HG03432 (cell line): Measurements from ENCODE around the gene IGFLR1.
"Not testable (repeated sequence)": the region's sequence is repeated elsewhere in the genome, so short reads cannot be mapped to it uniquely, and the experiment has no call there.

Experiments used
- ATAC-seq: cut with Tn5 transposase; IDR thresholded peaks from one replicate; pipeline ENCODE4 v1.9.1; 2021; ENCODE audit warnings: mild to moderate bottlenecking, moderate library complexity; ENCODE audit not compliant: unreplicated experiment

IGFLR1 gene

GRCh38 chr19:35724132-35724531 lies 18.1 kb downstream of the IGFLR1 start:
- ATAC-seq = not testable (repeated sequence)

DNA sequence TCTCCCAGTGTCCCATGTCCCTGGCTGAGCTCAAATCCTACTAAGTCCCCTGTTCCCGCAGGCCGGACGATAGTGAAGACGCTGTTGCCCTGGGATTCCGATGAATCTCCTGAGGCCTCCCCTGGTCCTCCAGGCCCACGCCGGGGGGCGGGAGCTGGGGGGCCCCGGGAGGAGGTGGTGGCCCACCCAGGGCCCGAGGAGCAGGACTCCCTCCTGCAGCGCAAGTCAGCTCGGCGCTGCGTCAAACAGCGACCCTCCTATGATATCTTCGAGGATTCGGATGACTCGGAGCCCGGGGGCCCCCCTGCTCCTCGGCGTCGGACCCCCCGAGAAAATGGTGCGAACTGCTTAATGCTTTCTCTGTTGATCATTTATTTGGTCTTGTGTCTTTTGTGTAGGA lies 18.6 kb downstream of the IGFLR1 start:
- ATAC-seq = no peak

- ATAC-seq = no peak
Measured at GRCh38 chr19:35722897-35723296, 19.4 kb downstream of the IGFLR1 start.

- ATAC-seq = no peak
Measured at GRCh38 chr19:35722461-35722860, 19.8 kb downstream of the IGFLR1 start.

- no peak for ATAC-seq
Measured at GRCh38 chr19:35721374-35721773, 20.9 kb downstream of the IGFLR1 start.

DNA sequence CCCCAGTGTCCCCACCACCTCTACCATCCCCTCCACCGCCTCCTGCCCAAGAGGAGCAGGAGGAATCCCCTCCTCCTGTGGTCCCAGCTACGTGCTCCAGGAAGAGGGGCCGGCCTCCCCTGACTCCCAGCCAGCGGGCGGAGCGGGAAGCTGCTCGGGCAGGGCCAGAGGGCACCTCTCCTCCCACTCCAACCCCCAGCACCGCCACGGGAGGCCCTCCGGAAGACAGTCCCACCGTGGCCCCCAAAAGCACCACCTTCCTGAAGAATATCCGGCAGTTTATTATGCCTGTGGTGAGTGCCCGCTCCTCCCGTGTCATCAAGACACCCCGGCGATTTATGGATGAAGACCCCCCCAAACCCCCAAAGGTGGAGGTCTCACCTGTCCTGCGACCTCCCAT lies 21.6 kb downstream of the IGFLR1 start:
- ATAC-seq = no peak

DNA sequence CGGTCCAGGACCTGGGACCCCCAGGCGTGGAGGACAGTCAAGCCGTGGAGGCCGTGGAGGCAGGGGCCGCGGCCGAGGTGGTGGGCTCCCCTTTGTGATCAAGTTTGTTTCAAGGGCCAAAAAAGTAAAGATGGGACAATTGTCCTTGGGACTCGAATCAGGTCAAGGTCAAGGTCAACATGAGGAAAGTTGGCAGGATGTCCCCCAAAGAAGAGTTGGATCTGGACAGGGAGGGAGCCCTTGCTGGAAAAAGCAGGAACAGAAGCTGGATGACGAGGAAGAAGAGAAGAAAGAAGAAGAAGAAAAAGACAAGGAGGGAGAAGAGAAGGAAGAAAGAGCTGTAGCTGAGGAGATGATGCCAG lies 22.1 kb downstream of the IGFLR1 start:
- no peak for ATAC-seq

- ATAC-seq = no peak
Measured at GRCh38 chr19:35719402-35720162, 22.7 kb downstream of the IGFLR1 start.

GRCh38 chr19:35718345-35719041 lies 23.8 kb downstream of the IGFLR1 start:
- peak; percentile 4 for ATAC-seq

- no peak for ATAC-seq
Measured at GRCh38 chr19:35717665-35718344, 24.4 kb downstream of the IGFLR1 start, which contains the start of gene KMT2B. KMT2B (plus strand) TSS chr19:35718003; CDS start chr19:35718019, 16 bp downstream.

GRCh38 chr19:35716801-35717664 lies 25.2 kb downstream of the IGFLR1 start:
- ATAC-seq = peak; percentile 52

- ATAC-seq = no peak
Measured at GRCh38 chr19:35715981-35716800, 26.1 kb downstream of the IGFLR1 start.

DNA sequence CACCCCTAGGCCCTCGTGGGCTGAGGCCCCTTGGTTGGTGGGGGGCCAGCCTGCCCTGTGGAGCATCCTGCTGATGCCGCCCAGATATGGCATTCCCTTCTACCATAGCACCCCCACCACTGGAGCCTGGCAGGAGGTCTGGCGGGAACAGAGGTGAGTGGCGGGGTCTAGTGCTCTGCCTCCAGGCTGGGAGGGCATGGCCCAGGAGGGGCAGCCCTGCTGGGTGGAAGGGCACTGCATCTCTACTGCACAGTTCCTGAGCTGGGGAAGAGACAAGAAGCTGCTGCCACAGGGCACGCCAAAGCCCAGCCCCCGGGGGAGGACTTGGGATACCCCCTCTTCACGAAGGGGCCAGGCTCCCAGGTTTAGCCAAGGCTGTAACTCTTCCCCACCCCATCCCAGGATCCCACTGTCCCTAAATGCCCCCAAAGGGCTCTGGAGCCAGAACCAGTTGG lies 26.9 kb downstream of the IGFLR1 start:
- ATAC-seq = no peak

DNA sequence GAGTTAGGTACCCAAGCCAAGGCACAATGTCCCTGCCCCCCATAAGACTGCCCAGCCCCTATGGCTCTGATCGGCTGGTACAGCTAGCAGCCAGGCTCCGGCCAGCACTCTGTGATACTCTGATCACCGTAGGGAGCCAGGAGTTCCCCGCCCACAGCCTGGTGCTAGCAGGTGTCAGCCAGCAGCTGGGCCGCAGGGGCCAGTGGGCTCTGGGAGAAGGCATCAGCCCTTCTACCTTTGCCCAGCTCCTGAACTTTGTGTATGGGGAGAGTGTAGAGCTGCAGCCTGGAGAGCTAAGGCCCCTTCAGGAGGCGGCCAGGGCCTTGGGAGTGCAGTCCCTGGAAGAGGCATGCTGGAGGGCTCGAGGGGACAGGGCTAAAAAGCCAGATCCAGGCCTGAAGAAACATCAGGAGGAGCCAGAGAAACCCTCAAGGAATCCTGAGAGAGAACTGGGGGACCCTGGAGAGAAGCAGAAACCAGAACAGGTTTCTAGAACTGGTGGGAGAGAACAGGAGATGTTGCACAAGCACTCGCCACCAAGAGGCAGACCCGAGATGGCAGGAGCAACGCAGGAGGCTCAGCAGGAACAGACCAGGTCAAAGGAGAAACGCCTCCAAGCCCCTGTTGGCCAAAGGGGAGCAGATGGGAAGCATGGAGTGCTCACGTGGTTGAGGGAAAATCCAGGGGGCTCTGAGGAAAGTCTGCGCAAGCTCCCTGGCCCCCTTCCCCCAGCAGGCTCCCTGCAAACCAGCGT lies 27.5 kb downstream of the IGFLR1 start:
- ATAC-seq = no peak

DNA sequence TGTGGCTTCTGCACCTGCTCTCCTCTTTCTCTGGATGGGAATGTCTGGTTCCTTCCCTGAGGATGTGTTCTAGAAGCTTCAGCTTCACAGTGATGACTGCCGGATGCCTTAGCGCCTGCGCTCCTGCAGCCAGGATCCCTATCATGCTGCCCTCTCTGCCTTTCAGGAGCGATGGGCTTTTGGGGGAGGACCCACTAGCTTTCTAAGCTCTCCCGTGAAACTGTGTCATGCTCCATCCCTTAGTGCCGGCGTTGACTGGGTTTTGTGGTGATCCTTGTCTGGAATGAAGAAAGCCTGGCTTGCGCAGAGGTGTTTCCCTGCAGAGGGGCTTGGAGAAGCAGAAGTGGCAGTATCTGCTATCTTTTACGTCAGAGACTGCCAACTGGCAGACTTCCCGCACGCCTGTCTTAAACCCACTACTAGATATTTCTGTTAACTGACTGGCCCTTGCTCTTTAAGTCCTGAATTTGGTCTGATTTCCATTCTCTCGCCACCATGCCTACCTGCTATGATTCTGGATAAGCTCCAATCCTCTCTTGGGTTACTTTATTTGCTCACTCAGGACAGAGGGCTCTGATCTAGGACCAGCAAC lies 28.3 kb downstream of the IGFLR1 start:
- ATAC-seq = no peak

DNA sequence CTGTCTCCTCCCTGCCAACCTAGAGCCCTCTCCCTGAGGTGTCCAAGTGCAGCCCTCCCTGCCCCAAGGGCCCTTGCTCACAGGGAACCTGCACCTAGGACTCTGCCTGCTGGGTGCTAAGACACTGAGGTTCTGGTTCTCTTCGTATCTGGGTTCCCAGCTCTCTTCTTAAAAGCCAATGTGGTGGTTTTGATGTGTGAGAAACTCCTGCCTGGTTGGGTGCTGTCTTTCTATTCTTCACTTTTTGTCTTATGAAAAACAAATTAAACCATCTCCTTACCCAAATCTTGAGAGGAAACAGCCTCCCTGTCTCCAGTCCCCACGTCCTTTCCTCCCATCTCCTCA lies 28.8 kb downstream of the IGFLR1 start:
- no peak for ATAC-seq

DNA sequence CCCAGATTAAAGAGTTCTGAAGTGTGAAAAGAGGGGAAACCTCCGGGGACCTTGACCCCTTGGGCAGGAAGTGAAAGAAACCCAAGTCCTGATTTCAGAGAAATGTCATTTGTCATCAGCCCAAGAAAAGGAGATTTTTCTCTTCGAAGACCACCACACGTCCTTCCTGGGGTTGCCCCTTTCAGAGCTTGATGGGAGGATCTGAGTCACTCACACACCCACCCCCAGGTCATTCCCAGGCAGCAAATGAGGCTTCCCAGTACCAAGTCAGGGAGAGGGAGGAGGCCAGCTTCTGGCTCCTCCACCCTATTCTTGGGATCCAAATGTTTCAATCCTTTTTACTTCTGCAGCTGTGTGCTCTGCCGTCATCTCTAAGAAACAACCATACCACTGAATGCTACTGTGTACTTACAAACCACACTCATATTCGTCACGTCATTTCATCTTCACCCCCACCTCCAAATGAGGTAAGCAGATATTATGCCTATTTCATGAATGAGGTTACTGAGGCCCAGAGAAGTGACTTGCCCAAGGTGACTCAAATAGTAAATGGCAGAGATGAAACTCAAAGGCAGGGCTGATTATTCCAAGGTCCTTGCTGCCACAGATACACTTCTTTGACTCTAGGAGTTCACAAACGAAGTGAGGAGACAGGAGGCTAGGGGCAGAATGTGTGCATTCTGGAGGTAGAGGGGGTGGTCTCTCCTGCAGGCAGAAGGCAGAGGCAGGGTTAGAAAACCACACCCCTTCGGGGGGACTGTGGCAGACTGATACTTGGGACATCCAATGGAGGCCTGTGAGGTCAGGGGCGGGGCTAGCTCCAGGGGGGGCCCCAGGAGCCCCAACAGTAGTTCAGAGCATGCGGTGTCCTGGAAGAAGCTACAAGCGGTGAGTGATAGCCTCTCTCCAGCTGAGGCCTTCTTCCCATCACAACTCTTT lies 29.4 kb downstream of the IGFLR1 start:
- peak; percentile 7 for ATAC-seq
